GM12892 (cell line): ENCODE measurements around the gene GPC5.

ENCODE experiments used
- POLR2A ChIP-seq: IDR thresholded peaks from 2 replicates; pipeline ENCODE4 v1.6.1; 2011; ENCODE audit warnings: low read depth, low read length, control low read depth
- POLR2AphosphoS5 ChIP-seq: IDR thresholded peaks from 2 replicates; pipeline ENCODE4 v1.6.1; 2011; ENCODE audit warnings: low read depth, low read length, control low read depth

GRCh38 chr13:92838786-92839185, 1440.4 kb downstream of the GPC5 start:
- TF ChIP-seq POLR2A = no peak
- no peak for TF ChIP-seq POLR2AphosphoS5
